MCF 10A (cell line): ENCODE data around the gene SGTA. TPM values are rescaled to one million over a fixed set of nuclear protein-coding genes. Genes with fewer than 3 reads are reported as not detected.

Source experiments
- BruUV-seq: library from RNA; stranded (reverse); fragments of 400-500 nt; replicated peaks from 2 replicates; lab custom pipeline; 2021; lab: Mats Ljungman, UMichigan
- CTCF ChIA-PET: fragments of 300-600 bp; sonication (Branson Sonifier 250); formaldehyde crosslinking; extraction: SDS; loops from one replicate; lab custom pipeline; 2021; ENCODE audit warnings: antibody characterized with exemption, inconsistent platforms; lab: Yijun Ruan, JAX
- POLR2A ChIA-PET: fragments of 300-600, 350-650 bp; sonication (Branson Sonifier 250); formaldehyde crosslinking; extraction: SDS; loops from one replicate; lab custom pipeline; 2020; ENCODE audit warnings: antibody characterized with exemption, inconsistent platforms; lab: Yijun Ruan, JAX
- DNase-seq: peaks from one replicate; pipeline ENCODE4 v3.0.0-alpha.2; 2018; ENCODE audit not compliant: unreplicated experiment
- H3K27ac Mint-ChIP-seq: one replicate; pipeline ENCODE4 v1.8.0; 2022; ENCODE audit warnings: mild to moderate bottlenecking, low read depth, mixed read lengths; ENCODE audit not compliant: unreplicated experiment
- H3K27me3 Mint-ChIP-seq: one replicate; pipeline ENCODE4 v1.8.0; 2022; ENCODE audit warnings: mixed read lengths; ENCODE audit not compliant: insufficient read depth, unreplicated experiment
- H3K36me3 Mint-ChIP-seq: one replicate; pipeline ENCODE4 v1.8.0; 2022; ENCODE audit warnings: mild to moderate bottlenecking, moderate library complexity, mixed read lengths; ENCODE audit not compliant: insufficient read depth, unreplicated experiment
- H3K4me1 Mint-ChIP-seq: one replicate; pipeline ENCODE4 v1.8.0; 2022; ENCODE audit warnings: mixed read lengths; ENCODE audit not compliant: insufficient read depth, unreplicated experiment
- H3K4me3 Mint-ChIP-seq: one replicate; pipeline ENCODE4 v1.8.0; 2022; ENCODE audit warnings: mild to moderate bottlenecking, moderate library complexity, mixed read lengths; ENCODE audit not compliant: unreplicated experiment
- H3K9me3 Mint-ChIP-seq: one replicate; pipeline ENCODE4 v1.8.0; 2022; ENCODE audit warnings: mixed read lengths; ENCODE audit not compliant: unreplicated experiment
- CTCF ChIP-seq: fragments of 200-600 bp; IDR thresholded peaks from one replicate; pipeline ENCODE4 v1.8.0; 2022; ENCODE audit warnings: antibody characterized with exemption, mild to moderate bottlenecking; ENCODE audit not compliant: unreplicated experiment
- intact Hi-C: fragments of 100-400 bp; cut with micrococcal nuclease; formaldehyde crosslinking; loops from 2 replicates; pipeline ENCODE4 v1.14.1; 2022
- total RNA-seq: library from RNA; stranded (reverse); gene quantifications from 2 replicates; pipeline ENCODE4 v1.2.3, GENCODE V29; 2022

Gene SGTA
- total RNA-seq, 1 experiment from 2014 or later: 66.6 TPM

GRCh38 chr19:2733930-2734588, 49.0 kb downstream of the SGTA start:
- BruUV-seq: no TSS peak
- no peak overlapping the region for H3K4me3 Mint-ChIP-seq
- no peaks in the 10 kb centered on the region for H3K27me3 Mint-ChIP-seq
- ChIA-PET POLR2A (interaction anchor here (0.6 kb wide), 1 partner anchor 406 kb away, joined by 3 read pairs; no protein-coding TSS in a partner anchor), CTCF (interaction anchor here (0.6 to 0.9 kb wide), 2 partner anchors 15 to 257 kb away, joined by 3 to 4 read pairs; no protein-coding TSS in a partner anchor)
- intact Hi-C loops: no loop called here
- no peak for TF ChIP-seq CTCF
- no peaks in the 10 kb centered on the region for H3K9me3 Mint-ChIP-seq
- no peaks in the 10 kb centered on the region for H3K36me3 Mint-ChIP-seq
- peaks cover 6% of the 10 kb centered on the region for H3K4me1 Mint-ChIP-seq
- no peak for DNase-seq
- no peak overlapping the region for H3K27ac Mint-ChIP-seq

- no peak overlapping the region for H3K4me3 Mint-ChIP-seq
- TF ChIP-seq CTCF: no peak
- no peaks in the 10 kb centered on the region for H3K9me3 Mint-ChIP-seq
- no peaks in the 10 kb centered on the region for H3K4me1 Mint-ChIP-seq
- POLR2A ChIA-PET: interaction anchor here (0.6 kb wide), 1 partner anchor 10 kb away, joined by 3 read pairs; no protein-coding TSS in a partner anchor
- no peaks in the 10 kb centered on the region for H3K27me3 Mint-ChIP-seq
- peaks cover 5% of the 10 kb centered on the region for H3K36me3 Mint-ChIP-seq
- intact Hi-C loops: no loop called here
- CTCF ChIA-PET: interaction anchor here (0.7 kb wide), 1 partner anchor 84 kb away, joined by 3 read pairs; no protein-coding TSS in a partner anchor
- DNase-seq: no peak
- H3K27ac Mint-ChIP-seq: no peak overlapping the region
- no TSS peak for BruUV-seq
Measured at GRCh38 chr19:2732883-2733282, 50.2 kb downstream of the SGTA start.

GRCh38 chr19:2732157-2732725, 50.8 kb downstream of the SGTA start:
- no peak for TF ChIP-seq CTCF
- Mint-ChIP-seq H3K4me3 (no peak overlapping the region), H3K36me3 (peaks cover 5% of the 10 kb centered on the region), H3K27me3 (no peaks in the 10 kb centered on the region), H3K27ac (no peak overlapping the region), H3K9me3 (no peaks in the 10 kb centered on the region), H3K4me1 (peaks cover 6% of the 10 kb centered on the region)
- ChIA-PET POLR2A (interaction anchor here (0.6 kb wide), 1 partner anchor 9 kb away, joined by 3 read pairs; no protein-coding TSS in a partner anchor), CTCF (interaction anchor here (0.6 to 0.7 kb wide), 3 partner anchors 83 to 1186 kb away, joined by 3 read pairs; no protein-coding TSS in a partner anchor)
- no TSS peak for BruUV-seq
- DNase-seq: no peak
- intact Hi-C loops: no loop called here
